Neutrophil (primary cell): ENCODE results near the gene FOXL1.
A peak's percentile ranks its signal among the peaks of the same experiment; 100 is the strongest.

Source experiments
- H3K27ac ChIP-seq: fragments of 200-600 bp; sonication (generic); 2 replicates; pipeline ENCODE4 v1.5.1; 2016; ENCODE audit warnings: mild to moderate bottlenecking, moderate library complexity
- H3K27me3 ChIP-seq: fragments of 200-600 bp; sonication (generic); 2 replicates; pipeline ENCODE4 v1.6.0; 2016; ENCODE audit warnings: mild to moderate bottlenecking
- H3K36me3 ChIP-seq: fragments of 200-600 bp; sonication (generic); 2 replicates; pipeline ENCODE4 v1.5.1; 2017
- H3K4me1 ChIP-seq, 2 experiments: fragments of 200-600 bp in 1 of 2; sonication (generic) in 1 of 2; 1 replicate in 1 of 2; 2 replicates in 1 of 2; pipeline versions ENCODE4 v1.5.1 to v1.6.1; 2013 to 2016; ENCODE audit warnings: low read depth in 1 of 2, low read length in 1 of 2, mild to moderate bottlenecking in 1 of 2, moderate library complexity in 1 of 2; ENCODE audit not compliant: control insufficient read depth in 1 of 2, insufficient read depth in 1 of 2
- H3K4me3 ChIP-seq, 2 experiments: fragments of 200-600 bp in 1 of 2; sonication (generic) in 1 of 2; 1 replicate in 1 of 2; 2 replicates in 1 of 2; pipeline ENCODE4 v1.5.1; 2013 to 2016; ENCODE audit warnings: low read depth in 1 of 2, low read length in 1 of 2, mild to moderate bottlenecking in 1 of 2, moderate library complexity in 1 of 2
- H3K9me3 ChIP-seq: fragments of 200-600 bp; sonication (generic); 2 replicates; pipeline ENCODE4 v1.5.1; 2016
- TF ChIP-seq, protein P1 (sequence below): fragments of 200-600 bp; sonication (generic); IDR thresholded peaks from 2 replicates; pipeline ENCODE4 v1.5.1; 2016; ENCODE audit warnings: antibody characterized with exemption

The FOXL1 gene

DNA sequence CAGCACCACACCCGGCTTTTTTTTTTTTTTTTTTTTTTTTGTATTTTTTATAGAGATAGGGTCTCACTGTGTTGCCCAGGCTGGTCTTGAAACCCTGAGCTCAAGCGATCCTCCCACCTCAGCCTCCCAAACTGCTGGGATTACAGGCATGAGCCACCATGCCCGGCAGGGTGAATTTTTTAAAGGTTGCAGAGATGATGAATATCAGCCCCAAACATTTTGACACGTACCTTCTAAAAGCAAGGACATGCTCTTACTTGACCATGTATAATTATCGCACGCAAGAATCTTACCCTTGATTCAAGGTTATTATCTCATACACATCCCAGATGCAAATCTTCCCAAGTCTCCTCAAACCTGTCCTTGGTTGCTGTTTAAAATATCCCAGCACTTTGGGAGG lies 16.0 kb upstream of the FOXL1 start:
- H3K4me1 ChIP-seq, result peaks cover 24 to 29% of the 10 kb centered on the region in 2 experiments
- no peak overlapping the region for H3K4me3 ChIP-seq
- peaks cover 95% of the 10 kb centered on the region for H3K27me3 ChIP-seq
- TF ChIP-seq, protein P1, sequence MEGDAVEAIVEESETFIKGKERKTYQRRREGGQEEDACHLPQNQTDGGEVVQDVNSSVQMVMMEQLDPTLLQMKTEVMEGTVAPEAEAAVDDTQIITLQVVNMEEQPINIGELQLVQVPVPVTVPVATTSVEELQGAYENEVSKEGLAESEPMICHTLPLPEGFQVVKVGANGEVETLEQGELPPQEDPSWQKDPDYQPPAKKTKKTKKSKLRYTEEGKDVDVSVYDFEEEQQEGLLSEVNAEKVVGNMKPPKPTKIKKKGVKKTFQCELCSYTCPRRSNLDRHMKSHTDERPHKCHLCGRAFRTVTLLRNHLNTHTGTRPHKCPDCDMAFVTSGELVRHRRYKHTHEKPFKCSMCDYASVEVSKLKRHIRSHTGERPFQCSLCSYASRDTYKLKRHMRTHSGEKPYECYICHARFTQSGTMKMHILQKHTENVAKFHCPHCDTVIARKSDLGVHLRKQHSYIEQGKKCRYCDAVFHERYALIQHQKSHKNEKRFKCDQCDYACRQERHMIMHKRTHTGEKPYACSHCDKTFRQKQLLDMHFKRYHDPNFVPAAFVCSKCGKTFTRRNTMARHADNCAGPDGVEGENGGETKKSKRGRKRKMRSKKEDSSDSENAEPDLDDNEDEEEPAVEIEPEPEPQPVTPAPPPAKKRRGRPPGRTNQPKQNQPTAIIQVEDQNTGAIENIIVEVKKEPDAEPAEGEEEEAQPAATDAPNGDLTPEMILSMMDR, result no peak
- no peaks in the 10 kb centered on the region for H3K36me3 ChIP-seq
- H3K9me3 ChIP-seq, result no peaks in the 10 kb centered on the region
- no peak overlapping the region for H3K27ac ChIP-seq

DNA sequence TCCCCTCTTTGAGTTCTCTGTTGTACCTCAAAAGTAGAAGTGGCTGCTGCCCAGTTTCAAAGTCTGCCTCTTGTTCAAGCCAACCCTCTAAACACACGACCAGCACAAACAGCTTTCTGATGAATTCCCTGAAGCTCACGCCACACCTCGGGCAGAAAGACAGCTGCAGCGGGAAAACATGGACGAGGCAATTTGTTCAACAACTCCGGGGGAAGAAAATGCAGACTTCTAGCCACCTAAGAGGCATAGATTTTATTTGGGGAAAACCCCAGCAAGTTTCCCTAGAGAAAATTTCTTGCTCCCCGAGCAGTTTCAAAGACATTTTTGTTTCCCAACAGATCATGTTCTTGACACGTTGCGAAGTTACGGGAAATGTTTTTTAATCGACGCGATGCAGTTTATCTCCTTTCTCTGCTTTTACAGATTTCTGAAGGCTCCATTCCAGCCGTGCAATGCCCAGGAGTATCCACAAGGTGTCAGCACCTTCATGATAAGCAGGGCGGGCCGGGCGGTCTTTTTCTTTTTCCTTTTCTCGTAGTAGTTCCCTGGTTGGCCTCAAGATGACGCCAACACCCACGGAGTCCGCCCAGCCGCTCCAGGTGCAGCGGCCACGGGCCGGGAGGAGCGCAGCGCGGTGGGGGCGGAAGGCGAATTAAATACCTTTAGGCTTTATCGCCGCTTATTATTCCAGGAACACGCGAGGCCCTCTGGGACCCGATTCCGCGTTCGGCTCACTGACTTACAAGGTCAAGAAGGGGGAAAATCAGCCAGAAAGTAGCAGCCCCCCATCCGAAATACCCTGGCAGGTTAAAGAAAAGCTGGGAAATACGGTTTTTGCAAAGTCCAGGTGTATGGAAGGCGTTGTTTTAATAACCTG lies 14.6 kb upstream of the FOXL1 start:
- H3K9me3 ChIP-seq, result no peaks in the 10 kb centered on the region
- peaks cover 95% of the 10 kb centered on the region for H3K27me3 ChIP-seq
- H3K4me3 ChIP-seq, result peak overlapping the region; percentile 26 to 37
- peaks cover 30 to 32% of the 10 kb centered on the region in 2 experiments for H3K4me1 ChIP-seq
- TF ChIP-seq, protein P1, result peak; percentile 93
- no peaks in the 10 kb centered on the region for H3K36me3 ChIP-seq
- no peak overlapping the region for H3K27ac ChIP-seq

DNA sequence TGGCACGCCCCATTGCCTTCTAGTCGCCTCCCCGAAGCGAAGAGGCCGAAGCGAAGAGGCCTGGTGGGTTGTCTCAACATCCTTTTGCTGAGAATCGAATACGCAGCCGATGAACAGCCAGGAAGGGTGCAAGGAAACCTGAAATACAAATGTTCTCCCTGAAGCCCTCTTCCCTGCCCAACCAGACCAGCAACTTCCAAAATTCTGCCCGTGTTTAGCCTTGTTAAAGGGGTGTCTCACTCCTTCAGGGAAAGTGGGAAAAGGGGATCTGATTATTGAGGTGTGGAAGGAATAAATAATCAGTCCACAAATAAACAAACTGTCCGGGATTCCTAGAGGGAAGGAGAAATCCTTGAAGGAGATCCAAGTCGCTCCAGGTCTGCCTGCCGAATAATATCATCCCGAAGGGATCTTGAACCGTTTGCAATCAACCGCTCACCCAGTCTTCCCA lies 13.1 kb upstream of the FOXL1 start:
- Histone ChIP-seq H3K36me3 (no peaks in the 10 kb centered on the region), H3K4me1 (peaks cover 30 to 32% of the 10 kb centered on the region in 2 experiments), H3K27ac (no peak overlapping the region), H3K4me3 (no peak overlapping the region), H3K27me3 (peaks cover 99% of the 10 kb centered on the region), H3K9me3 (no peaks in the 10 kb centered on the region)
- TF ChIP-seq, protein P1, result no peak

DNA sequence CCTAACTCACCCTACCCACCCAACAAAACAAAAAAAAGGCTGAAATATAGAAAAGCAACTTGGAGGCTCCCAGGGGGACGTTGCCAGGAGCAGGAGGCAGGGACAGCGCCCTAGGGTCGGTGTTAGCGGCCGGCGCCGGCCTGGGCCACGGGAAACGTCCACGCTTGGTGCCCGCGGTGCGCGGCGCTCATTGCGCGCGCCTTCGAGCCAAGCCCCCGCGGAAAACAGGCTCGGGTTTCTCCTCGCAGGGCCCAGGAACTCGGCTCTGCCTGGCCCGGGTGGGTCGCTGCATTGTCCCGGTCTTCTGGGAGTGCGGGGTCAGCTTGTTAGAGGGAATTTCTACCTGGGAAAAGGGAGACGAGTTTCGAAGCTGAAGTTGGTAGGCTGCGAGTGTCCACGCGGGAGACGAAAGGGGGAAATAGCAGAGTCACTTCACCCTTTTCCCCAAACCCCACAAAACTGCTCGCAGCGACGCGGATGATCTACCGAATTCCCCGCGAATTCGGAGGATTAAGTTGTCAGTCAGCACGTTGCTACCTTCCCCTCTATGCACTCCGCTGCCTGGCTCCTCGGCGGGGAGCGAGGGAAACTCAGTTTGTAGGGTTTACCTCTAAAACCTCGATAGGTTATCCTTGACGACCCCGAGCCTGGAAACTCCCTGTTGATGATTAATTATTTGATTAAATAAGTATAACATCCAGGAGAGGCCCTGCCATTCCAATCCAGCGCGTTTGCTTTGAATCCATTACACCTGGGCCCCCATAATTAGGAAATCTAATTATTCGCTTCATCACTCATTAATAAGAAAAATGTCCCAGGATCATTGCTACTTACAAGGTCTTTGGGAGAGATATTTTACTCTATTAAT lies 12.5 kb upstream of the FOXL1 start:
- H3K4me3 ChIP-seq, result peak overlapping the region in 1 of 2 experiments; percentile 8
- H3K27me3 ChIP-seq, result peaks cover 100% of the 10 kb centered on the region

DNA sequence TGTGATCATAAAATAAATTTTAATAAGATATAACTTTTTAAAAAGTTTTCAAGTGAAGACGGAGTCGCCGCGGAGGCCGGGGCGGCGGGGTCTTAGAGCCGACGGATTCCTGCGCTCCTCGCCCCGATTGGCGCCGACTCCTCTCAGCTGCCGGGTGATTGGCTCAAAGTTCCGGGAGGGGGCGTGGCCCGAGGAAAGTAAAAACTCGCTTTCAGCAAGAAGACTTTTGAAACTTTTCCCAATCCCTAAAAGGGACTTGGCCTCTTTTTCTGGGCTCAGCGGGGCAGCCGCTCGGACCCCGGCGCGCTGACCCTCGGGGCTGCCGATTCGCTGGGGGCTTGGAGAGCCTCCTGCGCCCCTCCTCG lies 11.8 kb upstream of the FOXL1 start, which contains the start of gene FOXC2:
Gene FOXC2 (plus strand): TSS at position 229 of the 365 bp plus-strand sequence. CDS start 507 bp downstream, outside the sequence.
- H3K4me1 ChIP-seq, result peaks cover 30 to 32% of the 10 kb centered on the region in 2 experiments
- no peaks in the 10 kb centered on the region for H3K9me3 ChIP-seq
- TF ChIP-seq, protein P1, result no peak
- H3K27me3 ChIP-seq, result peaks cover 100% of the 10 kb centered on the region
- H3K4me3 ChIP-seq, result peak within 1 kb of the TSS in 1 of 2 experiments; percentile 32
- H3K36me3 ChIP-seq, result no peaks in the 10 kb centered on the region
- no peak within 1 kb of the TSS for H3K27ac ChIP-seq

More for the DNA sequence above, 12.5 kb upstream of the FOXL1 start:
- Histone ChIP-seq H3K9me3 (no peaks in the 10 kb centered on the region), H3K36me3 (no peaks in the 10 kb centered on the region), H3K27ac (no peak overlapping the region), H3K4me1 (peaks cover 30 to 32% of the 10 kb centered on the region in 2 experiments)
- TF ChIP-seq, protein P1, result no peak
